Memory B cell (primary cell): Measurements from ENCODE around the gene FILIP1L.

ENCODE experiments used
- ATAC-seq: fragments of 150-1000 bp; cut with Tn5 transposase; 2 replicates; pipeline ENCODE4 v1.10.0; 2021; ENCODE audit warnings: low read depth, mild to moderate bottlenecking, moderate library complexity
- DNase-seq, 2 donors: peaks; one replicate each; pipeline ENCODE4 v3.0.0; 2022; ENCODE audit warnings: low spot score in 2 of 2
- H3K27ac Mint-ChIP-seq: one replicate; pipeline ENCODE4 v1.8.0; 2022; ENCODE audit warnings: mild to moderate bottlenecking, moderate library complexity, mixed read lengths
- H3K27me3 Mint-ChIP-seq: one replicate; pipeline ENCODE4 v1.8.0; 2022; ENCODE audit warnings: mixed read lengths
- H3K36me3 Mint-ChIP-seq: one replicate; pipeline ENCODE4 v1.8.0; 2022; ENCODE audit warnings: mild to moderate bottlenecking, mixed read lengths
- H3K4me1 Mint-ChIP-seq: one replicate; pipeline ENCODE4 v1.8.0; 2022; ENCODE audit warnings: mixed read lengths
- H3K4me3 Mint-ChIP-seq: one replicate; pipeline ENCODE4 v1.8.0; 2022; ENCODE audit warnings: mild to moderate bottlenecking, moderate library complexity, mixed read lengths
- H3K9me3 Mint-ChIP-seq: one replicate; pipeline ENCODE4 v1.8.0; 2022; ENCODE audit warnings: mixed read lengths

Gene FILIP1L

GRCh38 chr3:99945328-99945995, 168.8 kb downstream of the FILIP1L start:
- H3K9me3 Mint-ChIP-seq: no peaks in the 10 kb centered on the region
- no peak overlapping the region for H3K4me3 Mint-ChIP-seq
- H3K27ac Mint-ChIP-seq: no peak overlapping the region
- ATAC-seq (no peak), DNase-seq (no peak)
- no peaks in the 10 kb centered on the region for H3K27me3 Mint-ChIP-seq
- H3K4me1 Mint-ChIP-seq: peaks cover 10% of the 10 kb centered on the region
- peaks cover 4% of the 10 kb centered on the region for H3K36me3 Mint-ChIP-seq

- peaks cover 4% of the 10 kb centered on the region for H3K36me3 Mint-ChIP-seq
- no peaks in the 10 kb centered on the region for H3K27me3 Mint-ChIP-seq
- ATAC-seq: no peak
- no peaks in the 10 kb centered on the region for H3K9me3 Mint-ChIP-seq
- H3K4me1 Mint-ChIP-seq: peaks cover 10% of the 10 kb centered on the region
- no peak for DNase-seq
- no peak overlapping the region for H3K4me3 Mint-ChIP-seq
- no peak overlapping the region for H3K27ac Mint-ChIP-seq
Observed at GRCh38 chr3:99943931-99944761, 170.2 kb downstream of the FILIP1L start.

GRCh38 chr3:99941211-99941610, 173.1 kb downstream of the FILIP1L start:
- H3K4me3 Mint-ChIP-seq: no peak overlapping the region
- no peaks in the 10 kb centered on the region for H3K27me3 Mint-ChIP-seq
- H3K9me3 Mint-ChIP-seq: no peaks in the 10 kb centered on the region
- H3K27ac Mint-ChIP-seq: no peak overlapping the region
- ATAC-seq (no peak), DNase-seq (no peak)
- peaks cover 2% of the 10 kb centered on the region for H3K36me3 Mint-ChIP-seq
- H3K4me1 Mint-ChIP-seq: peaks cover 17% of the 10 kb centered on the region

GRCh38 chr3:99940350-99940749, 174.0 kb downstream of the FILIP1L start:
- H3K9me3 Mint-ChIP-seq: no peaks in the 10 kb centered on the region
- ATAC-seq (no peak), DNase-seq (no peak)
- H3K36me3 Mint-ChIP-seq: peaks cover 2% of the 10 kb centered on the region
- H3K27me3 Mint-ChIP-seq: no peaks in the 10 kb centered on the region
- H3K27ac Mint-ChIP-seq: no peak overlapping the region
- peaks cover 17% of the 10 kb centered on the region for H3K4me1 Mint-ChIP-seq
- no peak overlapping the region for H3K4me3 Mint-ChIP-seq

- peak overlapping the region; percentile 3 for H3K27ac Mint-ChIP-seq
- H3K9me3 Mint-ChIP-seq: no peaks in the 10 kb centered on the region
- DNase-seq: no peak
- no peak overlapping the region for H3K4me3 Mint-ChIP-seq
- no peak for ATAC-seq
- H3K36me3 Mint-ChIP-seq: peaks cover 2% of the 10 kb centered on the region
- peaks cover 14% of the 10 kb centered on the region for H3K4me1 Mint-ChIP-seq
- no peaks in the 10 kb centered on the region for H3K27me3 Mint-ChIP-seq
Observed at GRCh38 chr3:99939876-99940275, 174.4 kb downstream of the FILIP1L start.

- no peak for DNase-seq
- no peak for ATAC-seq
- Mint-ChIP-seq H3K27ac (no peak overlapping the region), H3K4me3 (peak overlapping the region; percentile 79), H3K27me3 (no peaks in the 10 kb centered on the region), H3K36me3 (peaks cover 2% of the 10 kb centered on the region), H3K9me3 (no peaks in the 10 kb centered on the region), H3K4me1 (peaks cover 10% of the 10 kb centered on the region)
Observed at GRCh38 chr3:99938270-99938911, 175.9 kb downstream of the FILIP1L start.

GRCh38 chr3:99934975-99935797, 179.1 kb downstream of the FILIP1L start:
- Mint-ChIP-seq H3K4me3 (no peak overlapping the region), H3K36me3 (no peaks in the 10 kb centered on the region), H3K4me1 (peaks cover 10% of the 10 kb centered on the region), H3K9me3 (no peaks in the 10 kb centered on the region), H3K27me3 (no peaks in the 10 kb centered on the region), H3K27ac (no peak overlapping the region)
- DNase-seq (no peak), ATAC-seq (no peak)

- H3K36me3 Mint-ChIP-seq: no peaks in the 10 kb centered on the region
Observed at GRCh38 chr3:99933971-99934750, 180.1 kb downstream of the FILIP1L start.

GRCh38 chr3:99931059-99931458, 183.2 kb downstream of the FILIP1L start:
- Mint-ChIP-seq H3K9me3 (no peaks in the 10 kb centered on the region), H3K27ac (no peak overlapping the region), H3K4me3 (no peak overlapping the region), H3K27me3 (no peaks in the 10 kb centered on the region), H3K36me3 (peaks cover 3% of the 10 kb centered on the region), H3K4me1 (peaks cover 7% of the 10 kb centered on the region)
- ATAC-seq (no peak), DNase-seq (no peak)

More at GRCh38 chr3:99933971-99934750, 180.1 kb downstream of the FILIP1L start:
- ATAC-seq (no peak), DNase-seq (no peak)
- Mint-ChIP-seq H3K27me3 (no peaks in the 10 kb centered on the region), H3K27ac (no peak overlapping the region), H3K9me3 (no peaks in the 10 kb centered on the region), H3K4me1 (peaks cover 14% of the 10 kb centered on the region), H3K4me3 (no peak overlapping the region)

- no peak overlapping the region for H3K4me3 Mint-ChIP-seq
- no peak overlapping the region for H3K27ac Mint-ChIP-seq
- no peaks in the 10 kb centered on the region for H3K27me3 Mint-ChIP-seq
- no peaks in the 10 kb centered on the region for H3K9me3 Mint-ChIP-seq
- H3K36me3 Mint-ChIP-seq: peaks cover 5% of the 10 kb centered on the region
- DNase-seq (no peak), ATAC-seq (no peak)
- H3K4me1 Mint-ChIP-seq: peaks cover 7% of the 10 kb centered on the region
Observed at GRCh38 chr3:99929745-99930139, 184.6 kb downstream of the FILIP1L start.

GRCh38 chr3:99928771-99929744, 185.2 kb downstream of the FILIP1L start:
- Mint-ChIP-seq H3K27ac (no peak overlapping the region), H3K27me3 (no peaks in the 10 kb centered on the region), H3K4me3 (no peak overlapping the region), H3K36me3 (peaks cover 8% of the 10 kb centered on the region), H3K9me3 (no peaks in the 10 kb centered on the region), H3K4me1 (peaks cover 7% of the 10 kb centered on the region)
- no peak for ATAC-seq
- DNase-seq: no peak

GRCh38 chr3:99927671-99928457, 186.4 kb downstream of the FILIP1L start:
- Mint-ChIP-seq H3K4me3 (no peak overlapping the region), H3K4me1 (peaks cover 7% of the 10 kb centered on the region), H3K27ac (peak overlapping the region; percentile 9), H3K27me3 (no peaks in the 10 kb centered on the region), H3K36me3 (peaks cover 13% of the 10 kb centered on the region), H3K9me3 (peaks cover 2% of the 10 kb centered on the region)
- DNase-seq: no peak
- no peak for ATAC-seq
